Effector CD4-positive, alpha-beta T cell (primary cell): Measurements from ENCODE around the gene TMEM176A.

Experiments used
- DNase-seq: peaks from one replicate; pipeline ENCODE4 v3.0.0-alpha.2; 2020

The TMEM176A gene

DNA sequence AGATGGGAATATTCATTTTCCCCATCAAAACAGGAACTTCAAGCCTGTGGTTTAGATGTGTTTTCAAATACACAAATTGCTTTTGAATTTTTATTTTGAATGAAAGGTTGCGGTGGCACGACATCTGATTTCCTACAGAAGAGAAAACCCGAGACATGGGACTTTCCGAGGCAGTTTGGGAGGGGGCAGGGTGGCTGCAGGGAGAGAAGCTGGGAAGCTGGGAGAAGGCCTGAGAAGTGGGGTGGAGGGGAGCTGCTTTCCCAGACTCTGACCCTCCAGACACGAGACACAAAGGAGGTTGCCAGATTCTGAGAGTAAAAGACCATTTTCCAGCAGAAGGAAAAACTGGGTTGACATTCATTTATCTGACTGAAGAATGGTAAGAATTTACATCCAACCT lies 19.6 kb downstream of the TMEM176A start:
- no peak for DNase-seq

DNA sequence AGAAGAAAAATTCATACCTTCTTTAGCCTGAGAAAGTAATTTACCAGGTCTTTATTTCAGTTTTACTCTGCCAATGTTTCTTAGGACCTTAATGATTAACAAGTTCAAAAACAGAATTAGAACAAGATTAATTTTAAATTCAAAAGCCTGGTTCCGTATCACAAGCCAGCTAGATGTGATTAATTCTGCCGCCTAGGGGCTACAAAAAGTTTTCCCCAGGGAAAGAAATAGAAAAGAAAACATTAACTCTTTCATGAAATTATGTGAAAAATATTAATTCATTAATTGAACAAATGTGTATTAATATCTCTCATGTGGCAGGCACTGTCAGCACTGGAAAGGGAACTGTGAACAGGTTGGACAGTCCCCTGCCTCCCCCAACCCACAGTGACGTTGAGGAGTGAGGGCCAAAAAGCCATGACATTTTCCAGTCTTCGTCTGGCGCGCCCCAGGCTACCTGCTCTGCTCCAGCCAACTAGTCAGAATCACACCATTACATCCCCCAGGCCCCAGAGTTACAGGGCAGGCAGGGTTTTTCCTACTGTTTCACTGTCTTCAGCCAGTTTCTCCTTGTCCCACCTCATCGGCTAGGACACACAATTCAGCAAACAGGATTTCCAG lies 20.1 kb downstream of the TMEM176A start:
- DNase-seq: no peak

DNA sequence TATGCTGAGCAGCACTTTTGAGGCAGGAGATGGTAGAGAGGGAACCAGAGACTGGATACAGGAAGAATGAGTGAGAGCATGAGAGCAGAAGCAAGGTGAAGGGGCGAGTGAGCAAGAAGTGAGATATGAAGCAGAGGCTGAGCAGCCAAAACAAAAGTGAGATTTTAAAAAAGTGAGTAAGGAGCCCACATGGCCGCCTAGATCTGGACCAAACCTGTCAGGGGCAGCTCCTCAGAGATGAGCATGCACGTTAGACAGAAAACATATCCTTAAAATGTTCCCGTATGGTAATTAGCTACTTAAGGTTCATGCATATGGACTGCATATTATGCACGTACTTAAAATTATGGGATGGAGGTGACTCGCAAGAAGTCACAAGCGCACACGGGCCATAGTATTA lies 22.5 kb downstream of the TMEM176A start:
- no peak for DNase-seq

DNA sequence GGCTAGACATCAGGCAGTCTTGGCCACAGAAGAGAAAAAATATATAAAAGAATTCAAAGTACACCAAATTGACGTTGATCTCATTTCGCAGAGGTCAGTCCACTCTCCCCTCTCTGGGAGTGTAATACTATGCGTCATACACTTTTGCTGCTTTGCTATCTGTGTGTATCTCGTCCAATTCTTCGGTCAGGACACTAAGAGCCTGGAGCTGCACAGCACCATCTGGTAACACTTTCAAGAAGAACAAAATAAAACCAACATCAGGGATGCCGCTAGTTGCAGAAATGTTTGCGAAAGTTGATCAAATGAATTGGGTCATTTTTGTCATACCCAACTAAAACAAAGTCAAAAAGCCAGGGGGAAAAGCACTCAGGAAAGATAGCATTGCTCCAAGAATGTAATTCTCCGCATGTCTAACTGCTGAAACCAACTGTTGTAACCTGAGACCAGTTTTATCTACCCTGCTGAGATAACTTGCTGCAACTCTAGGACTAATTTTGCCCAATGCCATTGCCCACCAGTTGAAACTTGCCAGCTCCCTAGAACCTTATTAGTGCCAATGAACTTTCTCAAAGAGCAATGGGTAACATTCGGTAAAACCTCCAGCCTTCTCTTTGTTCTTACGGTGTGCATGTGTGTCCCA lies 23.0 kb downstream of the TMEM176A start:
- no peak for DNase-seq

DNA sequence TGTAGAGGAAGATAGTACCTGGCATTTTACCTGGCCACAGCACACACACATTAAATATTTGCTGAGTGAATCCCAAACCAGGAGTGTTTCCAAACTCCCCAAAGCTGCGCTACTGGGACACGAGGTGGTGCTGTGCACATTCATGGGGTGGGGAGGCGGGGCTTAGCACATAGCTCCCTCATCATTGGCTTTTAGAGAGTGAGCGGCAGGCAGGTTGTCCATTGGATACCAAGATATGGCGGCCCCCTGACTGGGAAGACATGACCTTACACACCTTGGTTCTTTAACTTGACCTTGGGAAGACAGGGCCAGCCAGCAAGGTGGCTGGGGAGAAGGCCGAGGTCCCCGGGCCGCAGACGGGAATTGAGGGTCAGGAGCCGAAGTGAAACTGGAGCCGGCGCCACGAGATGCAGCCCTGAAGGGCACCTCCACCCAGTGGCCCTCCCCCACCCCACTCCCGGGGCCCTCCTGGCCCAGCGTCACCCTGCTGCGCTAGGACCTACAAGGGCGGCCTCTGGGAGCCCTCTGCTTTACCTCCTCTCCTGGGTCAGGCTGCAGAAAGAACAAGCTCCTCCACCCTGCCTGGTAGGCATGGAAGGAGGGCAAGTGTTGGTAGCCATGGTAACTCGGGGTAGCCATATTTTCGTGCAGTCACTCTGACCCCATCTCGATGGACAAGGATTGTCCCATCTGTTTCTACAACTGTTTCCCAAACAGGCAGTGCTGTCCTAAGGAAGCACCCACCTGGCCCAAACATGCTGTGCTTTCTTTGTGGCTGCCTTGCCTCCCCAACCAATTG lies 24.0 kb downstream of the TMEM176A start:
- DNase-seq: no peak

DNA sequence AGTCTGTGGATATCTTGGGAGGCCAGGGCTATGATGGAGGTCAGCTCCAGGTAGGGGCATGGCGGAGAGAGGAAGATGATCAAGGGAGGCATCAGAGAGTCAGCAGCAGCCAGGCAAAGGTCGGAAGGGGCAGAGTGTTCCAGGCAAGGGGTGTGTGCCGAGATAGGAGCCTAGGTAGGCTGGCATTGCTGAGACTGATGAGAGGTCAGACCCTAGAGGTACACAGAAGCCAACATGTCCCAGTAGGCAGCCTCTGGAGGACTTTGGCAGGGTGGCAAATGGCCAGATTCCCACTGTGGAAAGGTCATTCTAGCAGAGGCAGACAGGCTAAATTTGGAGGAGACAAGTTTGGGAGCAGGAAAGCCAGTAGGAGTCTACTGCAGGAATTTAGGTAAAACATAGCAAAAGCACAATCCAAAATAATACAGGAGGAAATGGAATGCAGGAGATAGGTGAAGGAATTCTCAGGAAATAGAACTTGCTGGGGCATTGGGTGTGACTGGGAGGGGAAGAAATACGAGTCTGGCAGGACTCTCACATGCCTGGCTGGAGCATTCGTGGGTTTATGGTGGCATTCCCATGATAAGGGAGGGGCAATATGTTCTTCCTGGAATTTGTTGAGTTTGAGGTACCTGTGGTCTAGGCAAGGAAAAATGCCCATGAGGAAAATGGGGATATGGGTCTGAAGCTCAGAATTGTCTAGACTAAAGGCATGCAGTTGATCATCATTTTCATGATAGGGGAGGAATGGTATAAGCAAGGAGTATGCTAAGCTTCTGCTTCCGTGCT lies 25.7 kb downstream of the TMEM176A start:
- DNase-seq: no peak

DNA sequence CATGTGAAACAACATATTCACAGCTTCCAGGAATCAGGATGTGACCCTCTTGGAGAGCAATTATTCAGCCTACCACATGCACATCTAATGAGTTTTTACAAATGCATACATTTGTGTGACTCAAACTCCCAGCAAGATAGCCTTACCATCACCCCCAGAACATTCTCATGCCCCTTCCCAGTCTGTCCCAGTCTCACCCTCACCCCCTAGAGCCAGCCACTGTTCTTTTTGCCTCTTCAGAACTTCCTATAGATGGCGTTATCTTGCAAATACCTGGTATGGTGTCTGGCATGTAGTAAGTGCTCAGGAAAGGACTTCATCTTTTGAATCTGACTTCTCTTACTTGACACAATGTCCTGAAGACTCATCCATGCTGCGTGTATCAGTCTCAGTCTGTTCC lies 27.8 kb downstream of the TMEM176A start:
- DNase-seq: no peak

DNA sequence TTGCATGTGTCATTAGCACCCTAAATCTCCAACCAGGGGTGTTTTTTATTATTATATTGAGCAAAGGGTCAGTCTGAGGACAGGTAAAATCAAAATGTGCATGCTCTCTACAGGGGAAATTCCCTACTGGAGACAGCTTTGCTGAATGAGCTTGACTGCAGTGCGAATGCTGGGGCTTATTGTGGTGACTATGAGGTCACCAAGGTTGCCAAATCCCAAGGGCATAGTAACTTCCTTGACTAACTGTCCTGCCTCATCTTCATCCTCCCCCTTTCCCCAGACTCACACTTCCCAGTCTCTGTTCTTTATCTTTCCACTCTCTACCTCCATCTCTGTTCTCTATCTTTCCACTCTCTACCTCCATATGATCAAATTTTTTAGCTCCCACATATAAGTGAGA lies 28.9 kb downstream of the TMEM176A start:
- no peak for DNase-seq

DNA sequence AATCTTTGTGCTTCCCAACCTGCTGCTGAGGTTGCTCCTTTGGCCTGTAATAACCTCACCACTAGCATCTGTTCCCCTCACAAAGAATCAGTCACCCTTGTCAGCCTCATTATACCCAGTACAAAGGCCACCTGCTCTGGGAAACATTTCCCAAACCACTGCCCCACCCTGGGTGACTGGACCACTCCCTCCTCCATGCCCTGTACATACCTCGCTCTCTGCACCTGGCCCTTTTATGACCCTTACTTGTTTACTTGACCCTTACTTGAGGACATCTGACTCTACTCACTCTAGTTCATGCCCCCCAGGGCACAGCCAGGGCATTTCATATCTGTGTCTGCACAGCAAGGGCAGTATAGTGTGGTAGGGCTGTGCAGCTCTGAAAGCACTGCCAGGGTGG lies 30.4 kb downstream of the TMEM176A start:
- DNase-seq: no peak

DNA sequence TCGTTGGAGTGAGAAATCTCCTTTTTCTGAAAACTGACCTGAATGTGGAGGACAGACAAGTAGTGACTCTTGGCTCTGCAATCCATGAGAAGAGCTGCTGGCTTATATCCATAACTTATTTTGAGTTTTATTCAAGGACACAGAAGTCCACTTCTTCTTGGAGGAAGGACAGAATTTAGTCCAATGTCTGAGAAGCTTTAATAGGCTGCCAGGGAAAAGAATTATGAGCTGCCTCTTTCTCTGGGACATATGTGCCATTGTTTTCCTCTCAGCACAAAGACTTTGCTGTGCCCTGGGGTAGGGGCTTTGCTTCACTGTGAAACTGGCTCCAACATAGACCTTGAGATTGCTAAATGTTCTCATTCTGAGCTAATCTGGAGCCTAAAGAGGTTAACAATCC lies 31.3 kb downstream of the TMEM176A start:
- DNase-seq: no peak

DNA sequence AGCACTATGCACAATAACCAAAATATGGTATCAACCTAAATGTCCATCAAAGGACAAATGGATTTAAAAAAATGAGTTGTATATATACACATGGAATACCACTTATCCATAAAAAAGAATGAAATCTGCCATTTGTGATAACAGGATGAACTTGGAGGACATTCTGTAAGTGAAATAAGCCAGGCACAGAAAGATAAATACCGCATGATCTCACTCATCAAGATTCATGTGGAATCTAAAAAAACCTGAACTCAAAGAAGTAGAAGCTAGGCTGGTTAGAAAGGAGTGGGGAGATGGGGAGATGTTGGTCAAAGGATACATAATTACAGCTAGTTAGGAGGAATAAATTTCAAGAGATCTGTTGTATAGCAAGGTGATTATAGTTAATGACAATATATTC lies 34.5 kb downstream of the TMEM176A start:
- DNase-seq: no peak

DNA sequence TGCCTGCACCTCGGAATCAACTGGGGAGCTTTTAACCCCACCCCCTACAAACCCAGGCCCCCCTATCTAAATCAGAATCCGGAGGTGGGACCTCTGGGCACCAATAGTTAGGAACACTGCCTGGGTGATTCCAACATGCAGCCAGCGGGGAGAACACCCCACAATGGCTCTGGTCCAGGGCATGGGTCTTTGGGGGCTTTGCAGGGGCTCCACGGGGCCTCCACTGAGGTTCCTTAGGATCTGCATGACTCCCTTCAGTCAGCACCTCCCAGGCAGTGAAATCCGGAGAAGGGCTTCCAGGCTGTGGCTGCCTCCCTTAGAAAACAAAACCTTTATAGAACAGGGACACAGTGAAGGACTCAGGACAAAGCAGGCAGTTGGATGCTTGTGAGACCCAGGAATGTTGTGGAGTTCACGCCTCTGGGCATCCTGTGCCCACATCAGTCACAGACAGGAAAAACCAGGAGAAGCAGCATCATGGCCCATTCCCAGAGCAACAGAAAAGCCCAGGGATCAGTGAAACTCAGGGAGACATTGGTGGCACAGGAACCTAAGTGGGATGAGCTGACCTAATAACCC lies 35.2 kb downstream of the TMEM176A start:
- DNase-seq: no peak

DNA sequence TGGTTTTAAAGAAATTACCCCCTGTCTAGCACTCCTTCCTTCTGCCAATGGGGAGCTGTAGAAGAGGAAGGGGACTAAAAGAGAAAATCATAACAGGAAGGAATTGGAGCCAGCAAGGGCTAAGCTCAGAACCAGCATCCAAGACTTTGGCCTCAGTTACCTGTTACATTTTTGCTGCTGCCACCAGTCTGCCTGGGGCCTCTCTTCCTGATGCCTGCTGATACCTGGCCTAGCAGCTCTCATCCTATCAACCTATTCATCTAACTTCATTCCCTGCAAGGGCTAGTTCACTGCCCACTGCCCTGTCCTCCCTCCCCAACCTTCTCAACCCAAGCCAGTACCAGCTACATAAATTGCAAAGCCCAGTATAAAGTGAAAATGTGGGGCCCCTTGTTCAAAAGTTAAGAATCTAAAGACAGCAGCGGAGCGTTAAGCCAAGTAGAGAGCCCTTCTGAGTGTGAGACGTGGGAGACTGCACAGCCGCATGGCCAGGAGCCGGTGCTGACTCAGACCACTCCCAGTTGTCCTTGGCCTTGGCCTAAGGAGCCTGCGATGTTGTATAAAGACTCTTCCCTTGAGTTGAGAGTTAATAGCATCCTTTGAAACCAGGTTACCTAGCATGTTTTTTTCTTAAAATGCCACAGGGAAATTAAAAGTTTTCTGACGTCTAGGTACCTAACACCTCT lies 38.5 kb downstream of the TMEM176A start:
- DNase-seq: no peak

DNA sequence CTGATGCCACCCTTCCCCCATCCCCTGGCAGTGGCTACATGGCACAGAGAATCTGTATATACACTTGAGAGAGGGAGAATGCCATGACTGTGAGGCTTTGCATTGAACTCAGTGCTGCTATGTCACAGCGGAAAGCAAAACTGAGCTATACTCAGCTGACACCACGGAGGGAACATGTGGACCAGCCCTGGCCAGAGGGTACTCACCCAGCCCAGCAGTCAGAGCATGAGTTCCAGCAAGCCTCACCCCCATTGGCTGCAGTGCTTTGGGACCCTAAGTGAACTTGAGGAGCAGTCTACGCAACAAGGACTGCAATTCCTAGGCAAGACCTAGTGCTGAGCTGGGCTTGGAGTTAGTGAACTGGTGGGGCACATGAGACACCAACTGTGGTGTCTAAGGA lies 41.4 kb downstream of the TMEM176A start:
- DNase-seq: no peak

DNA sequence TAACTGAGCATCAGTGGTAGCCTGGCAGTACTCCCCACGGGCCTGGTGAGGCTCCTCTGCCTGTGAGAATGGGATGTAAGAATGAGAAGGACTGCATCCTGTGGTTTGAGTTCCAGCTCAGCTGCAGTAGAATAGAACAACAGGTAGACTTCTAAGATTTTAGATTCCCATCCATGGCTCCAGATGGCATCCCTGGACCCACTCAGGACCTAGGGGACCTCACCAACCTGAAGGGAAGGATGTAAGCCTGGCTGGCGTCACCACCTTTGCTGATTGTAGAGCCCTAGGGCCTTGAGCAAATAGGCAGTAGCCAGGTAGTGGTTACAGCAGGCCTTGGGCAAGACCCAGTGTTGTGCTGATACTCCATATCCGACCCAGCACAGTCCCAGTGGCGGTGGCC lies 42.1 kb downstream of the TMEM176A start:
- DNase-seq: no peak

DNA sequence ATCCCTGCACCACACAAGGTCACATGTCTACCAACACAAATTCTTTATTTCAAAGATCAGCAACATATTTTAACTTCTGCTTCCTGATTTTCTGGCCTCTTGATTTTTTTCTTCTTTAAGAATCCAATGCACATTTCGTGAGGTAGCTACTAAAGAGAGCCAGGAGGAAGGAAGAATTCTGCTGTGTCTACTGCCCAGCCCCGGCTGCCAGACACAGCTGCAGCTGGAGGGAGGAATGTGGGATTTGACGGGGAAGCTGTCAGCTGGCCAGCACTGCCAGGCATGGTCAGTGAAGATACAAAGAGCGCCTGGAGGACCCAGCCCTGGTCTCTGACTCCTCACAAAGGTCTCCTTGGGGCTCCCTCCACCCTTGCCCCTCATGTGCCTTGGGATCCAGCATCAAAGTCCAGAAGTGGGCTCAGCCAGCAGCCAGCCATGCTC lies 44.9 kb downstream of the TMEM176A start:
- DNase-seq: no peak

DNA sequence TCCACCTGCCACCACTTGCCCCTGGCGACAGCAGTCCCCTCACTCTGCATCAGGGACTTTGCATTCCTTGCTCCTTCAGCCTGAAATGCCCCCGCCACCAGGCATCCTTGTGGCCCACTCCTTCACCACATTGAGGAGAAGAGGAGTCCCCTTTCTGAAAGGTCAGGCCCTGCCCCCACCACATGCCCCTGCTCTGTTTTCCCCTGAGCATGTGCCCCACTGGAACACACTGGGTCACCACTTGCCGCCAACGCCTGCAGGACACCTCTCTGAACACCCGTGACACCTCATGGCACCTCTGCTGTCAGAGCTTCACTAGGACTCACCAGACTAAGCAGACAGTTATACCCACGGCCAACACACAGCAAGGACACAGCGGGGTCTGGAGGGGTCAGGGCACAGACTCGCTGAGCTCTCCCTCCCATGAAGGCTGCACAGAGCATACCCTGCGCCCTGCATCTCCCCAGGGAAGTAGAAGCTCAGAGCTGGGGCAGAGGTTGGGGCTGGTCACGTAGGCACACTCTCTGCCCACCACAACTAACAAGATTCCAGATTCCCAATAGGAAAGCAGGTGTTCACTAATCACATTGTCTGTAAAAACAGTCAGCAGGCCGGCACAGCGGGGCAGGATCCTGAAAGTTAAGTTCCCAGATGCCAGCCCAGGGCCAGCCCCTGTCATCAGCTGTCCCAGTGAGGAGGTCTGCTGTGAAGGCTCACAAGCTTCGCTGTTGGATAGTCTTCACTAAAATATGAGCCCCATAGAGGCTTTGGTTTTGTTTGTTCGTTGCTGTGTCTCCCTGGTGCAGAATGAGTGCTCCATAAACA lies 45.9 kb downstream of the TMEM176A start:
- DNase-seq: no peak

DNA sequence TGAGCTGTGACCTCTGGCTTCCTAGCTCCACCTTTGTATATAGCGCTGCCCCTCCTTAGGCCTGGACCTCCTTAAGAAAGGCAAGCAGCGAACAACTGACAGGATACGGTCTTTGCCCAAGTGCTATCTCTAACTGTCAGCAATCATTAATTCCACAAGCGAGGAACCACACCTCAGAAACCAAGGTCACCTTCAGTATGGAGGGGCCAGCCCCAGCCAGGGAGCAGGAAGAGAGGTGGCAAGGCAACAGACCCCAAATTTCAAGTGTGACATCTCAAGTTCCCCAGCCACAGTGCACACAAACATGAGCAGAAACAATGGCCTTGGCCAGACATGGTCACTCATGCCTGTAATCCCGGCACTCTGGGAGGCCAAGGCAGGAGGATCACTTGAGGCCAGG lies 47.0 kb downstream of the TMEM176A start:
- DNase-seq: no peak

DNA sequence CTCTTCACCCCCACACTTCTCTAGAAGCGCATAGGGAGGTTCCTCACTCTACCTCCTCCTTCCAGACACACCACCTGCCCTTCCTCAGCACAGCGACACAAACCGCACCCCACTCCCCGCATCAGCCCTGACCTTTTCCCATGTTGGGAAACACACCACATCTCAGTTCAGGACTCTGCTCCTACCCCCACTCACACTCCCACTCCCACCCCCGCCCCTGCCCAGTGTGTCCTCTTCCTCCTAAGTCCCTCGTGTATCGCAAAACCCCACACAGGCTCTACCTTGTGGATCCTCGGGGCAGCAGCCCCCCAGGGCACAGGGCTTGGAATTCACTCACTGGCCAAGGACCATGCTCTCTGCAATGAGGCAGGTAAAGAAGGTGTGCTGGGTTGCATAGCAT lies 47.5 kb downstream of the TMEM176A start:
- no peak for DNase-seq

DNA sequence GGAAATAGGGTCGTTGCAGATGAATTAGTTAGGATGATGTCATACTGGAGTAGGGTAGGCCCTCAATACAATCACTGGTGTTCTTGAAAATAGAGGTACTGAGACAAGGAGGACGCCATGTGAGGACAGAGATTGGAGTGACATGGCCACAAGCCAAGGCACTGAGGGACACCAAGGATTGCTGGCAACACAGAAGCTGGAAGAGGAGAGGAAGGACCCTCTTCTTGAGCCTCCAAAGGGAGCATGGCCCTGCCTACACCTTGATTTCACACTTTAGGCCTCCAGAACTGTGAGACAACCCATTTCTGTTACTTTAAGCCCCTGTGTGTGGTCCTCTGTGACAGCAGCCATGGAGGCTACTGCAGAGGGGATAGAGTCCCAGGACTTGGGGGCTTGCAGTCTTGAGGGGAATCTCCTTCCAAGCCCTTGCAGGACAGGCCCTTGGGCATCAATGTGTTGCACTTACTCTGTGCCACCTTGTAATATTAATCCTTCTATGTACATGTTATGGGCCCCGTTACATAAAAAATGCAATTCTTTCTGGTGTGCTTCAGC lies 48.1 kb downstream of the TMEM176A start:
- no peak for DNase-seq

DNA sequence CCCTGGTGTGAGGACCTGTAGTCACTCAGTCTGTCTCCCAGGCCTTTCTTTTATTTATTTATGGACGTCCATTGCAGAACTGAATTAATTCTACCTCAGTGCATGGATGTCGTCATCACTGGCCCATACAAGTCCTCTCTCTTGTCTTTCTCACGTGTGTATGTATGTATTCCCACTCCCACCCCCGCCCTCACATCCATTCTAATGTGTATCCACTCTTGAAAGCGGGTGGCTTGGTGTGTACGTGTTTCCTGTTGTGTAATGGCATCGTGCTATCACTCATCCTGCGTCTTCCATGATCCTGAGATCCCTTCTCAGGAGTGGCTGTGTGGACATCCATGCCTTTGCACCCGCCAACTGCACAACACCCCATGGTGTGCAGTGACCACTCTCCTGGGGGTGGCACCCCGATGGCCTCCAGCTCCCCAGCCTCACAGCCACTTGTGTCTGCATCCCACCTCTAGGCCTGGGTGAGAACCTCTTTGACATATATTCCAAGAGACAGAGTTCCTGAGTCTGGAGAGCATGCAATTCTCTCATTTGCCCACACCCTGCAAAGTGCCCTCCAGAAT lies 48.7 kb downstream of the TMEM176A start:
- DNase-seq: no peak
